Measurements from ENCODE around the gene ZNF718.
"Not testable (repeated sequence)": the region's sequence is repeated elsewhere in the genome, so short reads cannot be mapped to it uniquely, and the experiment has no call there.

ZNF718 gene

DNA sequence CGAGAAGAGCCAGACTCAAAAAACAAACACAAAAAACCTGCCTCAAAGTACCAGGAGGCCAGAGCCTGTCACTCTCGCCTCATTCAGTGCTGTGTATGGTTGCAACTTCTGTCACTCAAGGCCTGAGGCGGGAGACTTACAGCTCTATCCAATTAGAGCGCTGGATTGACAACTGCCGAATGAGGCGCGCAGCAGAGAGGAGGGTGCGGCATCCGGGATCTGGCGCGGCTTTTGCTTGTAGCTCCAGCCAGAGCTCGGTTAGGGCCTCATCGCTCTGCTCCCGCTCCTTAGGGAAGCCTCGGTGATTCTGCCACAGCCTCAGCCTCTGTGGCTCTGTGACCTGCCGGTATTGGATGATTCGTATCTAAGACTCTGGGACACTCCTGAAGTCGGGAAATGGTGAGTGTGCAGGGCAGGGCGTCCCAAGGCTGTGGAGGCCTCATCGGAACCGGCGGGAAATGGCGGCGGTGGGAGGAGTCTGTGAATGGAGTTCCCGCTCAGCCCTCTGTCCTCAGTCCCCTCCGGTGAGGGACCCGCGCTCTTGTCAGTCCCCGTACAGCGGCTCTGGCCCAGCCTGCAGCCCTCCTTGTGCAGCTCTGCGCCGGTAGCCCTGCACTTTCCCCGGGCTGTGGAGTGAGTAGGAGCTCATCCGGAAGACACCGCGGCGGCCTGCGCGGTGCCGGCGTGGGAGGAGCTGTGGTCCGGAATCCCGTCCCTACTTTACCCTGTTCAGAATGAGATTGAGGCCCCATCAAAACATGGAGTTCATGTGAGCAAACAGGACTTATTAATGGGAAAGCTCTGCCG lies at the start of gene ZNF718:
Gene ZNF718, plus strand, starts transcription at position 227 of the 807 bp plus-strand sequence. Its CDS starts 170 bp downstream, at position 397.
- FAIRE-seq = peak; percentile 82
- peak; percentile 81 for DNase-seq (ENCODE audit: insufficient read length, low spot score)

DNA sequence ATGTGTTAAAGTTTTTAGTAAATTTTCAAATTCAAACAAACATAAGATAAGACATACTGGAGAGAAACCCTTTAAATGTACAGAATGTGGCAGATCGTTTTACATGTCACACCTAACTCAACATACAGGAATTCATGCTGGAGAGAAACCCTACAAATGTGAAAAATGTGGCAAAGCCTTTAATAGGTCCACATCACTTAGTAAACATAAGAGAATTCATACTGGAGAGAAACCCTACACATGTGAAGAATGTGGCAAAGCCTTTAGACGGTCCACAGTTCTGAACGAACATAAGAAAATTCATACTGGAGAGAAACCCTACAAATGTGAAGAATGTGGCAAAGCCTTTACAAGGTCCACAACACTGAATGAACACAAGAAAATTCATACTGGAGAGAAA lies 38.4 kb upstream of the ZNF718 start:
- no peak for DNase-seq (ENCODE audit: insufficient read length, low spot score)
- no peak for FAIRE-seq

DNA sequence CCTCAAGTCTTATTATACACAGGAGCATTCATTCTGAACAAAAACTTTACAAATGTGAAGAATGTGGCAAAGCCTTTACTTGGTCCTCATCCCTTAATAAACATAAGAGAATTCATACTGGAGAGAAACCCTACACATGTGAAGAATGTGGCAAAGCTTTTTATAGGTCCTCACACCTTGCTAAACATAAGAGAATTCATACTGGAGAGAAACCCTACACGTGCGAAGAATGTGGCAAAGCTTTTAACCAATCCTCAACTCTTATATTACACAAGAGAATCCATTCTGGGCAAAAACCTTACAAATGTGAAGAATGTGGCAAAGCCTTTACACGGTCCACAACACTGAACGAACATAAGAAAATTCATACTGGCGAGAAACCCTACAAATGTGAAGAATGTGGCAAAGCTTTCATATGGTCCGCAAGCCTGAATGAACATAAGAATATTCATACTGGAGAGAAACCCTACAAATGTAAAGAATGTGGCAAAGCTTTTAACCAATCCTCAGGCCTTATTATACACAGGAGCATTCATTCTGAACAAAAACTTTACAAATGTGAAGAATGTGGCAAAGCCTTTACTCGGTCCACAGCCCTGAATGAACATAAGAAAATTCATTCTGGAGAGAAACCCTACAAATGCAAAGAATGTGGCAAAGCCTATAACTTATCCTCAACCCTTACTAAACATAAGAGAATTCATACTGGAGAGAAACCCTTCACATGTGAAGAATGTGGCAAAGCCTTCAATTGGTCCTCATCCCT lies 37.6 kb upstream of the ZNF718 start:
- FAIRE-seq; DNase-seq (ENCODE audit: insufficient read length, low spot score): not testable (repeated sequence)

DNA sequence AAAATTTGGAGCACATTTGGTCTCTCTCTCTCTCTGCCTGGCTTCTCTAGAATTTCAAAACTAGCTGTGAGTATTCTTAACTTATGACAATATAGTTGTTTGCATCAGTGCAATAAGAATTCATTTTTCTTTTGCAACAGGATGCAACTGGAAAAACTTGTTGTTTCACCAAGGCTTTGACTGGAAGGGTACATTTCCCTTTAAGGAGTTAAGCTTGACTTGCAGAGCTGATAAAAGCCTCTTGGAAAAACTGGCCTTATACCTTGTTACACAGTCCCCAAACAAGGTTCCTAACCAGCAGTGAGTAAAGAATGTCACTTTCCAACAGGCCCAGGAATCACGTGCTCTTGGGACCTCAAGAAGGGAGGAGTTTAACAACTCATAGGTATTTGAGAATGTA lies 25.9 kb upstream of the ZNF718 start:
- FAIRE-seq = no peak
- no peak for DNase-seq (ENCODE audit: insufficient read length, low spot score)

DNA sequence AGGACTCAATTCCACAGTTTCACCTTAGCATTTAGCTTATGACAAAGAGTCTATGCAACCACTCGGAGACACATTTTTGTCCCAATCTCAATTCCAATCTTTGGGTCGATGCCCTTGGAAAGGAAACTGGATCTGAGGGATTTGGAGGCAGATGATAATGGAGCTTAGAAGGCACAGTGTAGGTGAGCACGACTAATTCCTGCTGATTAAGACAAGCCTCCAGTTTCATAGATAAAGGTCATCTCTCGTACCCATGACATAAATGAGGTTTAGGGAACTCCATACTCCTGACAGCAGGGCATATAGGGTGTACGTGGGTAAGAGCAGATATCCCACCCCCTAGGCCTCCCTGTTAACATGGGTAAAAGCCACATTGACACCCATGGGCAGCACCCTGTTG lies 24.4 kb upstream of the ZNF718 start:
- FAIRE-seq (no peak), DNase-seq (ENCODE audit: insufficient read length, low spot score) (no peak)

DNA sequence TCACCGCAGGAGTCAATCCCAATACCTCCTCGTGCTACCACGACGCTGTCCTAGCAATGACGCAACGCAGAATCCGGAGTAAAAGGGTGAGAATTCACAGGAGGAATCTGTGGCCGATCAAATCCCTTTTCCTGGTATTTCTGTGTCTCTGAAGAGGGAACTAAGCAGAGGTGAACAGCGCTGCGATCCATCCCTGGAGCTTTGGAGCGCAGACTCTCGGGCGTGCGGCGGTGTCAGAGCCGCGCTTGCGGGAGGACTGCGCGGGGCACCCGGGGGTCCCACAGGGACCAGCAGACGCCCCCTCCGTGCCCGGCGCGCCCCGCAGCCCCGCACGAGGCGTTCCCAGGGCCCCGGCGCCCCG lies 17.2 kb upstream of the ZNF718 start:
- FAIRE-seq = no peak
- no peak for DNase-seq (ENCODE audit: insufficient read length, low spot score)

DNA sequence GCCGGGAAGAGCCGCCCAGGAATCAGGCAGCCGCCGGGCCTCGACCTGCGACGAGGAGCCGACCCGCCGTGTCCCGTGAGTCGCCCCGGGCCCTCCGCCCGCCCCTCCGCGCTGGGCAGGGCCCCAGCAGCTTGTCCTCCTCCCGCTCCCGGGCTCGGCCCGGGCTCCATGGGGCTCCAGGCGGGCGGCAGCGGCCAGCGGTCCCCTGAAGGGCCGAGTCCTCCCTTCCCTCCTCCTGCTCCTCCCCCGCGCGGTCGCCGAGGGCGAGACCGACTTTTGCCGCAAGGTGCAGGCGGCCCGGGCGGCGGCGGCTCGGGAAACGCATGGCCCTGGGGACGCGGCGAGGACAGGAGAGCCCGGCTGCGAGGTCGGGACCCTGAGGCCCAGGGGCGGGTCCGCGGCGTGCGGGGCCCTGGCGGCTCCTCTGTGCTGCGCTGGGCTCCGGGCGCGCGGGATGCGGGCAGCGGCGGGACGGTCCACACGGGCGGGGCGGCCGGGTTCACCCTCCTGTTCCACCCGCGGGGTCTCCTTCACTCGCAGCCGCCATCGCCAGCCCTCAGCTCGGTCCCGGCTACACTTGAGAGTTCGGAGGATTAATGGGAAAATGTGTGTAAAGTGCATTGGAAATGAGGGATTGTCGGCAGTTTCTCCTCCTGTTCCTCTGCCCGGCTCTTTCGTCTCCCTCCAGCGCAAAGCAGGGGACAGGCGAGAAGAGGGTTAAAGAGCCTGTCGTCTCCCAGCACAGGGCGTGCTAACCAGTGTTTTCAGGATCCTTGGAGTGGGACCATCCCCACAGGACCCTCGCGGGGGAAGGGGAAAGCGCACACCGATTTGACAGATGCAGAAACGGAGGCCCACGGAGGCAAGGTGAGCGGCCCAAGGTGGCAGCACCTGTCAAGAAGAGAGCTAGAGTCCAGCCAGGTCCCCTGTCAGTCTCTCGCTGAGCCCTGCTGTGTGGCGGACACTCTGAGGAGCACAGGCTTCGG lies 16.6 kb upstream of the ZNF718 start:
- DNase-seq (ENCODE audit: insufficient read length, low spot score) = no peak
- no peak for FAIRE-seq

DNA sequence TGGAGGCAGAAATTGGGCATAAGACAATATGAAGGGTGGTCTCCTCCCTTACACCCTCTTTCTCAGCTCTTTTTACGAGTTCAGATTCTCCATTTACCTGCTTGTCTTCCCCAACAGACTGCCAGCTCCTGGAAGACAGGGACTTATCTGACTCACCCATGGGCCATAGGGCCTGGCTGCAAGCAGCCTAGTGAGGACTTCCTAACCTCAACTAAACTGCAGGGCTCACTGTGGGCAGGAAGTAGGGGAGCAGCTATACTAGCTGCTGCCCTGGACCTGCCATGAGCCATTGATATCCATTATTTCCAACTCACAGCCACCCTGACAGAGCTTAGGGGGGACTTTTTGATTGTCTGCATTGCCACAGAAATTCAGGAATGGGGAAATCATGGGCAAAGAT lies 11.5 kb upstream of the ZNF718 start:
- no peak for FAIRE-seq

DNA sequence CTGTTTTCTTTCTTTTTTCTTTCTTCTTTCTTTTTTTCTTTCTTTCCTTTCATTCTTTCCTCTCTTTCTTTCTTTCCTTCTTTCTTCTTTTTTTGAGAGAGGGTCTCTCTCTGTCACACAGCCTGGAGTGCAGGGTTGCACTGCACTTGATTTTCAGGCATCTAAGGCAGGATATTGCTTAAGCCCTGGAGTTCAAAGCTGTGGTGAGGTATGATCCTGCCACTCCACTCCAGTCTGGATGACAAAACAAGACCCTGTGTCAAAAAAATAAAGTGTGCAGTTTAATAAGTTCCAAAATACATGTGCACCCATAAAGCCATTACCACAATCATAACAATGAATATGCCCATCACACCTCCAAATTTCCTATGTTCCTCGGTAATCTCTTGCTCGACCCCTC lies 10.6 kb upstream of the ZNF718 start:
- DNase-seq (ENCODE audit: insufficient read length, low spot score) (no peak), FAIRE-seq (no peak)

More for the DNA sequence above, 11.5 kb upstream of the ZNF718 start:
- no peak for DNase-seq (ENCODE audit: insufficient read length, low spot score)

DNA sequence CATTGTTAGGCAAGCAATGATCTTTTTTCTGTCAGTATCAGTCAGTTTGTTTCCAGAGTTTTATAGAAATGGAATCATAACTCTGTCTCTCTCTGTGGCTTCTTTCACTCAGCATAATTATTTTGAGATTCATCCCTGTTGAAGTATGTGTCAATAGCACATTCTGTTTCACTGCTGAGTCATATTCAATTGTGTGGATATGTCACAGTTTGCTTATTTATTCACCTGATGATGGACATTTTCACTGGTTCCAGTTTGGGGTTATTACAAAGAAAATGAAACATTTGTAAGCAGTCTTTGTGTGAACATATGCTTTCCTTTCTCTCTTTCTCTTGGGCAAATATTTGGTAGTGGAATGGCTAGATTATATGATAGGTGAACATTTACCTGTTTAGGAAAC lies 10.2 kb upstream of the ZNF718 start:
- FAIRE-seq (no peak), DNase-seq (ENCODE audit: insufficient read length, low spot score) (no peak)

DNA sequence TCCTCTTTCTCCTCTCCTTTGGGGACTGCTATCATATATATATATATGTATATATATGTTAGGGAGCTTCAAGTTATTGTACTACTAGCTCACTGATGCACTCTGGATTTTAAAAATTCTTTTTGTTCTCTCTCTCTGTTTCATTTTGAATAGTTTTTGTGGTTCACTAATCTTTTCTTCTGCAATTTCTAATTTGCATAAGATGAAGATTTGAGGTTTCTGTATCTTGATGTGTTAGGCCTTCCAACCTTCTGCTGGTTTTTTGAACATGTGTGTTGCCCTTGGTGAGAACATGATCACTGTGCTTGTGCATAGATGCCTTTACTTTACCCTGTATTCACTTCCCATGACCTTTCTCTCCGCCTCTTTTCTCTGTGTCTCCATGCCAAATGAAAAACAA lies 7.8 kb upstream of the ZNF718 start:
- FAIRE-seq (no peak), DNase-seq (ENCODE audit: insufficient read length, low spot score) (no peak)

DNA sequence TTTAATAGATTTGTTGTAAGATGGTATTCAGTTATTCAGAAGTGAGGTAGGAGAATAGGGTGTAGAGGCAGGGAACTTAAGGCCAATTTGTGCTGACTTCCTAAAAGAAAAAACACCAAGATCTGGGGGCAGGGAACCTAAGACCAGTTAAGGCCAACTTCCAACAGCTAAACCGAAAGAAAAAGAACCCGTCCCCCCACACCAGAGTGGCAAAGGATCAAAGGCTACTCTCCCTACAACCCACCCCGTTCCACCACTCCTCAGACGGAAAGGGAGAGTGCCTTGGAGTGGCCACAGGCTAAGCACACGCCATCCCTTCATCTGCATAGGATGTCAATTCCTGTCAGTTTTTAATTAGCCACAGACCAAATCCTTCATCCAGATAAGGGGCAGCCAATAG lies 3.7 kb upstream of the ZNF718 start:
- FAIRE-seq (no peak), DNase-seq (ENCODE audit: insufficient read length, low spot score) (no peak)

DNA sequence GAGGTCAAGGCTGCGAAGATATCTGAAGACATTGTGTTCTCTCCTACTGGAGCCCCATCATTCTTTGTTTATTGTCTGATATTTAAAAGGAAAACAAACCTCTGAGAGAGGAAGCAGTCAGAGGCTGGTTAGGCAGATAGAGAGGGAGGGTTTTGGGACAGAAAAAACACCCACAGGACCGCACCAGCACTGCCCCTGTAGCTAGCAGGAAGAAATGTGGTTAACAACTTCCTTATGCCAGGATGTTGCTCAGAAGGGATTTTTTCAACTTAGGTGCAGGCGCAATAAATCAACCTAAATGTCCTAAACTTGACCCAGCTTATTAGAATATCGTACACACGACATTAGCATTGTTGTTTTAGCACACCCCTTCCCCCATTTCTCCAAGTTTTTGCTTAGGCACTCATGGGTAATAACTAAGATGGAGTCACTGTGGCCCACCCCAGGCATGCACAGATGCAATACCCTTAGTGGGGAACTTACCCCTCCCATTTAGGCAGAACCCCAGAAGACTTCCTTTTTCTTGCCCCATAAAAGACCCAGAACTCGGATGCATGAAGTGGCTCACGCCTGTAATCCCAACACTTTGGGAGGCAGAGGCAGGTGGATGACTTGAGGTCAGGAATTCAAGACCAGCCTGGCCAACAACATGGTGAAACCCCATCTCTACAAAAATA lies 2.8 kb upstream of the ZNF718 start:
- no peak for FAIRE-seq
- DNase-seq (ENCODE audit: insufficient read length, low spot score) = no peak

DNA sequence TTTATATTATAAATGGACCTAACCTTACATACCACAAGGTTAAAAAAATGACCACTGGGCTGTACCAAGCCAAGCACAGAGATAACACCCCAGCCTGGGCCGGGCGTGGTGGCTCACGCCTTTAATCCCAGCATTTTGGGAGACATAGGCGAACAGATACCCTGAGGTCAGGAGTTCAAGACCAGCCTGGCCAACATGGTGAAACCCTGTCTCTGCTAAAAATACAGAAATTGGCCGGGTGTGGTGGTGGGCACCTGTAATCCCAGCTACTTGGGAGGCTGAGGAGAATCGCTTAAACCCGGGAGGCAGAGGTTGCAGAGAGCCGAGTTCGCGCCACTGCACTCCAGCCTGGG lies 403 bp upstream of the ZNF718 start:
- not testable (repeated sequence) for FAIRE-seq; DNase-seq (ENCODE audit: insufficient read length, low spot score)

DNA sequence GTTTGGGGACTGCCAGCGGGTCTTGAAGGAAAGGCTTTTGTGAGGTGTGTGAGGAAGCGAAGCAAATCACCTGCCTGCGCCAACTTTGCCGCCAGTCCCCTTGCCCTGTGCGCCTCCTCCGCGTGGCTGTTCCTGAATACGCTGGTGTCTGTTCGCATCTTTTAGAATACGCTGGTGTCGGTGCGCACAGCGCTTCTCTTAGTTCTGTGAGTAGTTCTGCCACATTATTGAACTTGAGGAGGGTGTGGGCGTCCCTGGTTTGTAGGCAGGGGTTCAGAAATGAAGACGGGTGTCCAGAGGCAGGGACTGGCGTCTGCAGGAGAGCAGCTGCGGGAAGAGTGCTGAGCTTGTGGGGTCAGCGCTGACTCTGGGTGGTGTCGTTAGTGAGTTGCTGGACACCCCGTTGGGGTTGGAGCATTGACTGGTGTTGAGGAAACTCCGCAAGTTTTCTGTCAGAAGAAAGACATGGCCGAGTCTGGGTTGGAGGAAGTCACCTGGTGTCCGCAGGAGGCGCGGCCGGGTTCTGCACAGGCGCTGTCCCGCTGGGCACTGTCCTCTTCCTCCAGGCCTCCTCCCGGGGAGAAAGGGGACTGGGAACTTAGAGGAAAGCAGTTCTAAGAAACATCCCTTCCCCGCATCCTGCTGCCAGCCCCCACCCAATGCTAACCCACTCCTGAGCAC lies 930 bp downstream of the ZNF718 start:
- DNase-seq (ENCODE audit: insufficient read length, low spot score) = no peak
- peak; percentile 26 for FAIRE-seq

DNA sequence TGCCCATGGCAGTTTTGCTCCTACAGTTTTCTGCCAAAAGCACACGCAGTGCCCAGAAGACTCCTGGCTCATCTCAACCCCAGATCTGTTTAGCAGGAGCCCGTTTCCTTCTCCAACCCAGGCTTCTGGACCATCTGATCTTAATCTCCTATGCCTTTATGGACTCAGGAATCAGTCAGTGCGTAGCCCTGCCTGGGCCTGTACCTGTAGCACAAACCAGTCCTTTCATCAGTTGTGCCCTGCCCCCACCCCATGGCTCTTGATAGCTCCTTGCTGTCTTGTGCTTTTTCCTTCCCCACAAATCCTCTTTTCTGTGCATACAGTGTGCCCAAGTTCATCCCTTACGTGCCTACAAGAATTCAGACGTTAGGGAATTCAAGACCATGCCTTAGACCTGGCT lies 1.5 kb downstream of the ZNF718 start:
- FAIRE-seq = no peak

DNA sequence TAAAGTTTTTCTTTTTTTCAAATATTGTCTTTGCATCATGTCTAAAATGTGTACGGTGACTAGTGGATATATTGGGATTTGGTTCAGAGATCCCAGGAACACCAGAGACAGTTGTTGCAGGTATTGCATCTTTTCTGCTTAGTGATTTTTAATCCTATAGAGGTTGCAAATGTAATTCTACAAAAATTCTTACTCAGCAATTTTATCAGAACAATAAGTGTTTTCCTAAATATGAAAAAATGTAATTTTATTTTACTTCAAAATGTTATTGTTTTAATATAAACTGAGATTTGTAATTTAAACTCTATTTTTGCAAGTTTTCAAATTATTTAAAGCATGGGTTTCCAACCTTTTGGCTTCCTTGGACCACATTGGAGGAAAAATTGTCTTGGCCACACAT lies 8.2 kb downstream of the ZNF718 start:
- DNase-seq (ENCODE audit: insufficient read length, low spot score) (no peak), FAIRE-seq (no peak)

More for the DNA sequence above, 1.5 kb downstream of the ZNF718 start:
- no peak for DNase-seq (ENCODE audit: insufficient read length, low spot score)

DNA sequence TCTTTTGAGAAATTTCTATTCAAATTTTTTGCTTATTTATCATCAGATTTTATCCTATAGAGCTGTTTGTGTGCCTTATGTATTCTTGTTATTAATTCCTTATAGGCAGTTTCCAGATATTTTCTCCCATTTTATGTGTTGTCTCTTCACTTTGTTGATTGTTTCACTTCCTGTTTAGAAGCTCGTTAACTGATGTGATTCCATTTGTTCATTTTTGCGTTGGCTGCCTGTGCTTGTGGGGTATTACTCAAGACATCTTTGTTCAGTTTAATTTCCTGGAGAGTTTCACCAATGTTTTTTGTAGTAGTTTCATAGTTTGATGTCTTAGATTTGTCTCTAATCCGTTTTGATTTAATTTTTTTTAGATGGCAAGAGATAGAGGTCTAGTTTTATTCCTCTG lies 14.6 kb downstream of the ZNF718 start:
- DNase-seq (ENCODE audit: insufficient read length, low spot score) (no peak), FAIRE-seq (no peak)

DNA sequence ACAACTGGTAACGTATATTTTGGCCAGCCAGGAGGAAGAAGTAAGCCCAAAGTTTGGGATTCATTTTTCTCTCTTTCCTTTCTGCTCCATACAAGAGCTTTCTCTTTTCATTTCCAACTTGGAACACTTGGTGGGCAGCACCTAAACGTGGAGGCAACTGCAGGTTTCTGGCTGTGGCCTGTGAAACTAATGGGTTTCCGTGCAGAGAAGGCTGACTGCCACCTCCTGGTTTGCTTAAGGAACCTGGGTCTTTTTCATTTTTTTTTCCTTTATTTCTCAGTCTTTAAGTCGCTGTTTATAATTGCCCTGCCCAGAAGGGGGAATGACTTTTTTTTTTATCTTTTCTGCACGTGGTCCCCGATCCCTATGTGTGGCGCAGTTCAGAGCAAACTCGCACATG lies 15.4 kb downstream of the ZNF718 start:
- DNase-seq (ENCODE audit: insufficient read length, low spot score) (no peak), FAIRE-seq (no peak)

DNA sequence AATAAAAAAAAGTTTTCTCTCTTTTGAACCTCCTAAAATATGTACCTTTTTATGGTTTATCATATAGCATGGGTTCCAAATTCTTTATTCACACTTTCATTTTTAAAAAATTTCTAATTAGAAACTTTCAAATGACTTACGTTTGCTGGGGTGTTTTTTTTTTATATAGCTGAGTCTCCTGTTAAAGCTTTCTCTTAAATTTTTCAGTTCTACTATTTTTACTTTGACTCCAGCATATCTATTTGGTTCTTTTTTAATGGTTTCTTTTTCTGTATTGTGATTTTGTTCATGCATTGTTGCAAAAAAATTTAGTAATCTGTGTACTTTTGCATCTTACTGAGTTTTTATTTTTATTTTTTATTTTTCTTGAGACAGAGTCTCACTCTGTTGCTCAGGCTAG lies 22.3 kb downstream of the ZNF718 start:
- no peak for DNase-seq (ENCODE audit: insufficient read length, low spot score)
- no peak for FAIRE-seq
